CD14-positive monocyte (primary cell): ENCODE measurements around the gene KHDRBS2. TPM values are rescaled to one million over a fixed set of nuclear protein-coding genes. Genes with fewer than 3 reads are reported as not detected.

Source experiments
- DNase-seq, 3 donors: peaks; one replicate each; pipeline ENCODE4 v3.0.0-alpha.2; 2011 to 2022
- H2AFZ ChIP-seq: 2 replicates; pipeline ENCODE4 v1.6.0; 2012; ENCODE audit warnings: mild to moderate bottlenecking, low read depth, low read length, inconsistent platforms; ENCODE audit not compliant: insufficient read depth, poor library complexity, severe bottlenecking
- H3K27ac ChIP-seq, 2 donors: 1 replicate in 1 of 2; 2 replicates in 1 of 2; pipeline ENCODE4 v1.5.1; 2012 to 2013; ENCODE audit warnings: low read length in 2 of 2, control low read depth in 1 of 2, inconsistent platforms in 1 of 2, low read depth in 1 of 2, mild to moderate bottlenecking in 1 of 2
- H3K27me3 ChIP-seq, 2 donors: one replicate each; pipeline versions ENCODE4 v1.6.0 to v1.6.1; 2011 to 2013; ENCODE audit warnings: low read length in 2 of 2; ENCODE audit not compliant: control insufficient read depth in 2 of 2, insufficient read depth in 2 of 2
- H3K36me3 ChIP-seq, 2 donors: replicated peaks in 1 of 2; 1 replicate in 1 of 2; 2 replicates in 1 of 2; pipeline versions ENCODE4 v1.5.1 to v1.6.1; 2012 to 2013; ENCODE audit warnings: low read length in 2 of 2, control low read depth in 1 of 2, inconsistent platforms in 1 of 2, mild to moderate bottlenecking in 1 of 2; ENCODE audit not compliant: insufficient read depth in 2 of 2, control insufficient read depth in 1 of 2
- H3K4me1 ChIP-seq, 2 donors: 1 replicate in 1 of 2; 2 replicates in 1 of 2; pipeline versions ENCODE4 v1.5.1 to v1.6.1; 2012 to 2013; ENCODE audit warnings: low read length in 2 of 2, control low read depth in 1 of 2, inconsistent platforms in 1 of 2, mild to moderate bottlenecking in 1 of 2, moderate library complexity in 1 of 2; ENCODE audit not compliant: insufficient read depth in 2 of 2, control insufficient read depth in 1 of 2
- H3K4me2 ChIP-seq: replicated peaks from 2 replicates; pipeline ENCODE3; 2012; ENCODE audit warnings: low read length, moderate library complexity, mild to moderate bottlenecking; ENCODE audit not compliant: poor library complexity, severe bottlenecking; ENCODE audit errors: extremely low read depth
- H3K4me3 ChIP-seq, 3 experiments: fragments of 200-600 bp in 1 of 3; sonication (generic) in 1 of 3; replicated peaks in 1 of 3; 1 replicate in 2 of 3; 2 replicates in 1 of 3; pipeline ENCODE4 v1.5.1; 2011 to 2013; ENCODE audit warnings: low read length in 3 of 3, mild to moderate bottlenecking in 3 of 3, control low read depth in 2 of 3, low read depth in 2 of 3, inconsistent platforms in 1 of 3, moderate library complexity in 1 of 3
- H3K79me2 ChIP-seq: 2 replicates; pipeline ENCODE4 v1.6.0; 2012; ENCODE audit warnings: mild to moderate bottlenecking, control low read depth, inconsistent platforms, low read length, moderate library complexity; ENCODE audit not compliant: insufficient read depth
- H3K9ac ChIP-seq: 2 replicates; pipeline ENCODE4 v1.6.0; 2017; ENCODE audit warnings: low read length, mild to moderate bottlenecking; ENCODE audit not compliant: insufficient read depth, poor library complexity, severe bottlenecking
- H3K9me3 ChIP-seq, 2 donors: replicated peaks in 1 of 2; 1 replicate in 1 of 2; 2 replicates in 1 of 2; pipeline versions ENCODE4 v1.5.1 to v1.6.1; 2012 to 2013; ENCODE audit warnings: low read length in 2 of 2, control low read depth in 1 of 2; ENCODE audit not compliant: control insufficient read depth in 1 of 2, insufficient read depth in 1 of 2
- H4K20me1 ChIP-seq: 2 replicates; pipeline ENCODE4 v1.6.0; 2012; ENCODE audit warnings: mild to moderate bottlenecking, low read length, control low read depth, moderate library complexity; ENCODE audit not compliant: insufficient read depth
- H3K27ac Mint-ChIP-seq, 7 donors: one replicate each; pipeline ENCODE4 v1.8.0; 2020; ENCODE audit warnings: mild to moderate bottlenecking in 7 of 7, mixed read lengths in 7 of 7, moderate library complexity in 6 of 7, inconsistent platforms in 2 of 7
- H3K27me3 Mint-ChIP-seq, 3 donors: one replicate each; pipeline ENCODE4 v1.8.0; 2021 to 2022; ENCODE audit warnings: low read depth in 3 of 3, mild to moderate bottlenecking in 3 of 3, mixed read lengths in 3 of 3, moderate library complexity in 3 of 3, inconsistent platforms in 1 of 3
- H3K36me3 Mint-ChIP-seq, 2 donors: one replicate each; pipeline ENCODE4 v1.8.0; 2020; ENCODE audit warnings: mixed read lengths in 2 of 2, inconsistent platforms in 1 of 2, mild to moderate bottlenecking in 1 of 2
- H3K4me1 Mint-ChIP-seq: one replicate; pipeline ENCODE4 v1.8.0; 2020; ENCODE audit warnings: mild to moderate bottlenecking, mixed read lengths
- H3K4me3 Mint-ChIP-seq, 2 donors: one replicate each; pipeline ENCODE4 v1.8.0; 2020; ENCODE audit warnings: mild to moderate bottlenecking in 2 of 2, mixed read lengths in 2 of 2, moderate library complexity in 1 of 2
- H3K9me3 Mint-ChIP-seq, 7 donors: one replicate each; pipeline ENCODE4 v1.8.0; 2020 to 2022; ENCODE audit warnings: mixed read lengths in 7 of 7, mild to moderate bottlenecking in 6 of 7, moderate library complexity in 6 of 7, inconsistent platforms in 2 of 7
- CTCF ChIP-seq: fragments of 200-600 bp; IDR thresholded peaks from one replicate; pipeline ENCODE4 v1.8.0; 2022; ENCODE audit warnings: antibody characterized with exemption, mild to moderate bottlenecking
- WGBS: methylation state at CpG from one replicate; pipeline ENCODE4 v1.1.5; 2013; ENCODE audit warnings: missing lambda C conversion rate; ENCODE audit not compliant: insufficient coverage; 5-methylcytosine and 5-hydroxymethylcytosine counted together
- intact Hi-C, 2 donors: fragments of 100-400 bp; cut with micrococcal nuclease; formaldehyde crosslinking; loops; one replicate each; pipeline versions ENCODE4 v1.15.0 to v1.15.1; 2023
- polyA plus RNA-seq, 3 donors: library from polyadenylated mRNA; depleted of rRNA in 1 of 3; unstranded in 2 of 3; stranded (reverse) in 1 of 3; fragments of 300-500 nt in 2 of 3; fragments of >200 nt in 1 of 3; fragmentation: Illumina TruSeq in 2 of 3; gene quantifications; 1 replicate in 2 of 3; 2 replicates in 1 of 3; pipeline ENCODE4 v1.2.3, GENCODE V29; 2012 to 2021

KHDRBS2 gene
- polyA plus RNA-seq, 3 donors = 0.09 to 0.57 (median 0.14) TPM

GRCh38 chr6:61953851-61954250 is 332.2 kb downstream of the KHDRBS2 start:
- no peaks in the 10 kb centered on the region for H3K79me2 ChIP-seq
- Mint-ChIP-seq H3K4me3 (no peak overlapping the region), H3K9me3 (peaks cover 2 to 21% (median 9%) of the 10 kb centered on the region in 7 donors), H3K27me3 (peaks cover 0 to 1% (median 0%) of the 10 kb centered on the region in 3 donors), H3K36me3 (no peaks in the 10 kb centered on the region), H3K4me1 (no peaks in the 10 kb centered on the region), H3K27ac (no peak overlapping the region)
- H3K27ac ChIP-seq = no peak overlapping the region
- H2AFZ ChIP-seq = no peak overlapping the region
- TF ChIP-seq CTCF = no peak
- no peaks in the 10 kb centered on the region for H3K4me1 ChIP-seq
- no peak overlapping the region for H3K4me3 ChIP-seq
- no peak overlapping the region for H3K9ac ChIP-seq
- no peak for DNase-seq
- H3K36me3 ChIP-seq = no peaks in the 10 kb centered on the region
- H3K4me2 ChIP-seq = no peak overlapping the region
- no peaks in the 10 kb centered on the region for H3K27me3 ChIP-seq
- intact Hi-C loops = no loop called here
- peaks cover 8 to 24% of the 10 kb centered on the region in 2 donors for H3K9me3 ChIP-seq
- no peaks in the 10 kb centered on the region for H4K20me1 ChIP-seq

- WGBS = no CpG with 5 or more reads among the region's 1 CpG
- no peak overlapping the region for H2AFZ ChIP-seq
- Mint-ChIP-seq H3K4me3 (no peak overlapping the region), H3K9me3 (peaks cover 0 to 9% (median 4%) of the 10 kb centered on the region in 7 donors), H3K4me1 (no peaks in the 10 kb centered on the region), H3K27me3 (no peaks in the 10 kb centered on the region), H3K27ac (no peak overlapping the region), H3K36me3 (no peaks in the 10 kb centered on the region)
- DNase-seq = no peak
- no peaks in the 10 kb centered on the region for H3K79me2 ChIP-seq
- no peak for TF ChIP-seq CTCF
- H3K27ac ChIP-seq = no peak overlapping the region
- H3K27me3 ChIP-seq = no peaks in the 10 kb centered on the region
- no peaks in the 10 kb centered on the region for H4K20me1 ChIP-seq
- intact Hi-C loops = no loop called here
- H3K4me2 ChIP-seq = no peak overlapping the region
- no peak overlapping the region for H3K9ac ChIP-seq
- H3K4me1 ChIP-seq = no peaks in the 10 kb centered on the region
- H3K9me3 ChIP-seq = peaks cover 3 to 11% of the 10 kb centered on the region in 2 donors
- no peaks in the 10 kb centered on the region for H3K36me3 ChIP-seq
- H3K4me3 ChIP-seq = no peak overlapping the region
Observed at GRCh38 chr6:61951586-61951985, 334.4 kb downstream of the KHDRBS2 start.
